Measurements from ENCODE around the gene EFCAB12.

DNA sequence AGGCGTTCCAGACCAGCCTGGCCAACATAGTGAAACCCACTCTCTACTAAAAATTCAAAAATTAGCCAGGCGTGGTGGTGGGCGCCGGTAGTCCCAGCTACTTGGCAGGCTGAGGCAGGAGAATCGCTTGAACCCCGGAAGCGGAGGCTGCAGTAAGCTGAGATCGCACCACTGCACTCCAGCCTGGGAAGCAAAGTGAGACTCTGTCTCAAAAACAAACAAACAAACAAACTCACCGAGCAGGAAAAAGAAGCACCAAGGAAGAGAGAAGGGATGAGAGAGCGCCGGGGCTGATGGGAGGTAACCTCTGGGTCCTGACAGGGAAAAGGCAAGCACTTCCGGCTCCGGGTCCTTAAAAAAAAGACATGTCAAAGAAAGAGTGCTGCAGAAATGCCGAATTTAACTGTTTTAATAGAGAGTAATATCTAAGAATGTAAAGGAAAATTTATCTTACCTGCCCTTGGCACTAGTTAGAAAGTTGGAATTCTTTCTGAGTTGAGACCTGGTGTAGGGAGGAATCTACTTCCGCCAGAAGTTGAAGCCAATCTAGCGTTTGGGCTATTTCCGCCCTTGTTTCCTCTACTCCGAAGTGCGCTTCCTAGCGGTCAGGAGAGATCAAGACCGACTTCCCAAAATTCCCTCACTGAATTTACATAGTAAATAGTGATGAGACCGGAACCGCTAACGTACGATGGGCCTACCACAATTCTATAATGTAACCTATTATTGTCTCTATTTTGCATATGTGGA is 29.1 kb downstream of the EFCAB12 start:
- TF ChIP-seq, protein P1, sequence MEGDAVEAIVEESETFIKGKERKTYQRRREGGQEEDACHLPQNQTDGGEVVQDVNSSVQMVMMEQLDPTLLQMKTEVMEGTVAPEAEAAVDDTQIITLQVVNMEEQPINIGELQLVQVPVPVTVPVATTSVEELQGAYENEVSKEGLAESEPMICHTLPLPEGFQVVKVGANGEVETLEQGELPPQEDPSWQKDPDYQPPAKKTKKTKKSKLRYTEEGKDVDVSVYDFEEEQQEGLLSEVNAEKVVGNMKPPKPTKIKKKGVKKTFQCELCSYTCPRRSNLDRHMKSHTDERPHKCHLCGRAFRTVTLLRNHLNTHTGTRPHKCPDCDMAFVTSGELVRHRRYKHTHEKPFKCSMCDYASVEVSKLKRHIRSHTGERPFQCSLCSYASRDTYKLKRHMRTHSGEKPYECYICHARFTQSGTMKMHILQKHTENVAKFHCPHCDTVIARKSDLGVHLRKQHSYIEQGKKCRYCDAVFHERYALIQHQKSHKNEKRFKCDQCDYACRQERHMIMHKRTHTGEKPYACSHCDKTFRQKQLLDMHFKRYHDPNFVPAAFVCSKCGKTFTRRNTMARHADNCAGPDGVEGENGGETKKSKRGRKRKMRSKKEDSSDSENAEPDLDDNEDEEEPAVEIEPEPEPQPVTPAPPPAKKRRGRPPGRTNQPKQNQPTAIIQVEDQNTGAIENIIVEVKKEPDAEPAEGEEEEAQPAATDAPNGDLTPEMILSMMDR (IDR thresholded peaks at IDR 0.05), result peak in 3 of 4 experiments; percentile 72 to 80 (median 76)
- TF ChIP-seq EP300 (IDR thresholded peaks at IDR 0.05) (no peak), POLR2A (IDR thresholded peaks at IDR 0.05) (no peak)

All from gastroesophageal sphincter (tissue), 3 donors.